Astrocyte of the cerebellum (primary cell): Measurements from ENCODE around the gene AVP.

Experiments used
- DNase-seq: peaks from one replicate; pipeline ENCODE4 v3.0.0-alpha.2; 2011; ENCODE audit warnings: low read depth
- H3K4me3 ChIP-seq: 2 replicates; pipeline ENCODE4 v1.5.1; 2011; ENCODE audit warnings: mild to moderate bottlenecking, low read depth, low read length, moderate library complexity
- CTCF ChIP-seq: IDR thresholded peaks from 2 replicates; pipeline ENCODE4 v1.5.1; 2012; ENCODE audit warnings: low read length, low read depth, moderate library complexity, mild to moderate bottlenecking; ENCODE audit errors: missing control alignments
- in situ Hi-C: cut with HindIII; loops from 2 replicates; pipeline ENCODE4 v1.10.0; 2017; ENCODE audit warnings: low sequenced_read_pairs

AVP gene

GRCh38 chr20:3037654-3038053 lies 46.9 kb downstream of the AVP start:
- no peak for DNase-seq
- in situ Hi-C loops, result no loop called here
- no peak overlapping the region for H3K4me3 ChIP-seq
- TF ChIP-seq CTCF, result no peak

GRCh38 chr20:3032624-3033023 lies 51.9 kb downstream of the AVP start:
- in situ Hi-C loops, result no loop called here
- no peak for DNase-seq
- TF ChIP-seq CTCF, result no peak
- no peak overlapping the region for H3K4me3 ChIP-seq
